IMR-90 (cell line): ENCODE measurements around the gene IL17A. TPM values are rescaled to one million over a fixed set of nuclear protein-coding genes. Genes with fewer than 3 reads are reported as not detected.

Experiments used
- ATAC-seq: fragments of 200-7000 bp; cut with Tn5 transposase; 2 replicates; pipeline ENCODE4 v1.9.1; 2020; ENCODE audit warnings: low read depth, mild to moderate bottlenecking, moderate library complexity
- BruUV-seq: library from RNA; stranded (reverse); fragments of 400-500 nt; replicated peaks from 2 replicates; lab custom pipeline; 2021; lab: Mats Ljungman, UMichigan
- CTCF ChIA-PET: fragments of 300-600 bp; formaldehyde crosslinking; extraction: SDS; loops from one replicate; lab custom pipeline; 2021; ENCODE audit warnings: antibody characterized with exemption; lab: Yijun Ruan, JAX
- POLR2A ChIA-PET: fragments of 300-600 bp; sonication (Branson Sonifier 250); formaldehyde crosslinking; loops from one replicate; lab custom pipeline; 2022; ENCODE audit warnings: antibody characterized with exemption; ENCODE audit not compliant: unreplicated experiment; lab: Charles Lee
- DNase-seq: peaks from one replicate; pipeline ENCODE4 v3.0.0; 2013
- H2AFZ ChIP-seq: replicated peaks from 2 replicates; pipeline ENCODE3; 2013; ENCODE audit warnings: low read length, mild to moderate bottlenecking; ENCODE audit not compliant: poor library complexity
- H2AK5ac ChIP-seq: 2 replicates; pipeline ENCODE4 v1.6.1; 2013; ENCODE audit warnings: low read depth, low read length, inconsistent platforms
- H2AK9ac ChIP-seq: replicated peaks from 2 replicates; pipeline ENCODE3; 2013; ENCODE audit warnings: mild to moderate bottlenecking, low read depth, low read length, moderate library complexity; ENCODE audit not compliant: poor library complexity
- H2BK120ac ChIP-seq: 2 replicates; pipeline ENCODE4 v1.6.1; 2013; ENCODE audit warnings: low read depth, low read length, inconsistent platforms
- H2BK15ac ChIP-seq: 3 replicates; pipeline ENCODE4 v1.6.1; 2013; ENCODE audit warnings: low read depth, low read length, inconsistent platforms
- H2BK20ac ChIP-seq: 2 replicates; pipeline ENCODE4 v1.6.1; 2013; ENCODE audit warnings: low read depth, mild to moderate bottlenecking, inconsistent platforms, low read length, moderate library complexity
- H2BK5ac ChIP-seq: 2 replicates; pipeline ENCODE4 v1.6.1; 2013; ENCODE audit warnings: mild to moderate bottlenecking, low read depth, low read length, inconsistent platforms; ENCODE audit not compliant: poor library complexity, severe bottlenecking
- H3K14ac ChIP-seq: replicated peaks from 2 replicates; pipeline ENCODE4 v1.6.1; 2013; ENCODE audit warnings: low read depth, low read length, inconsistent platforms
- H3K18ac ChIP-seq: 2 replicates; pipeline ENCODE4 v1.6.1; 2013; ENCODE audit warnings: low read depth, low read length, control low read depth
- H3K23ac ChIP-seq: 2 replicates; pipeline ENCODE4 v1.6.1; 2013; ENCODE audit warnings: low read depth, low read length, inconsistent platforms
- H3K27ac ChIP-seq: 2 replicates; pipeline ENCODE4 v1.5.1; 2013; ENCODE audit warnings: mild to moderate bottlenecking, control low read depth, low read length; ENCODE audit not compliant: insufficient read depth
- H3K27me3 ChIP-seq: 2 replicates; pipeline ENCODE4 v1.6.1; 2013; ENCODE audit warnings: low read length; ENCODE audit not compliant: control insufficient read depth, insufficient read depth
- H3K36me3 ChIP-seq: 2 replicates; pipeline ENCODE4 v1.6.1; 2013; ENCODE audit warnings: low read length, mixed read lengths; ENCODE audit not compliant: control insufficient read depth, insufficient read depth
- H3K4ac ChIP-seq: 2 replicates; pipeline ENCODE4 v1.6.1; 2013; ENCODE audit warnings: low read depth, low read length, inconsistent platforms
- H3K4me1 ChIP-seq: 2 replicates; pipeline ENCODE4 v1.6.1; 2013; ENCODE audit warnings: low read length, mixed read lengths; ENCODE audit not compliant: control insufficient read depth, insufficient read depth
- H3K4me2 ChIP-seq: 2 replicates; pipeline ENCODE4 v1.6.1; 2013; ENCODE audit warnings: low read depth, mild to moderate bottlenecking, control low read depth, low read length, moderate library complexity
- H3K4me3 ChIP-seq: 2 replicates; pipeline ENCODE4 v1.5.1; 2013; ENCODE audit warnings: low read depth, mild to moderate bottlenecking, control low read depth, low read length, moderate library complexity; ENCODE audit not compliant: insufficient read depth
- H3K56ac ChIP-seq: 2 replicates; pipeline ENCODE4 v1.6.1; 2013; ENCODE audit warnings: low read length, inconsistent platforms; ENCODE audit not compliant: insufficient read depth; ENCODE audit errors: extremely low read depth
- H3K79me1 ChIP-seq, 2 experiments: 2 replicates each; pipeline ENCODE4 v1.6.1; 2013; ENCODE audit warnings: low read length in 2 of 2, inconsistent platforms in 1 of 2, low read depth in 1 of 2
- H3K9ac ChIP-seq: 2 replicates; pipeline ENCODE4 v1.6.1; 2013; ENCODE audit warnings: low read depth, low read length, control low read depth
- H3K9me1 ChIP-seq: 2 replicates; pipeline ENCODE4 v1.6.1; 2013; ENCODE audit warnings: low read length, inconsistent platforms; ENCODE audit not compliant: insufficient read depth
- H3K9me3 ChIP-seq: 2 replicates; pipeline ENCODE4 v1.6.1; 2013; ENCODE audit warnings: low read length; ENCODE audit not compliant: control insufficient read depth, insufficient read depth
- H4K20me1 ChIP-seq: 2 replicates; pipeline ENCODE4 v1.6.1; 2013; ENCODE audit warnings: low read length, inconsistent platforms; ENCODE audit not compliant: insufficient read depth
- H4K5ac ChIP-seq: 2 replicates; pipeline ENCODE4 v1.6.1; 2013; ENCODE audit warnings: mild to moderate bottlenecking, low read depth, low read length, control low read depth
- H4K8ac ChIP-seq, 2 experiments: 2 replicates each; pipeline ENCODE4 v1.6.1; 2013; ENCODE audit warnings: low read depth in 2 of 2, low read length in 2 of 2, control low read depth in 1 of 2, inconsistent platforms in 1 of 2
- H4K91ac ChIP-seq: 2 replicates; pipeline ENCODE4 v1.6.1; 2013; ENCODE audit warnings: low read depth, low read length, inconsistent platforms; ENCODE audit not compliant: insufficient read depth
- BHLHE40 ChIP-seq: fragments of 150-350 bp; IDR thresholded peaks from 2 replicates; pipeline ENCODE4 v1.6.1; 2016; ENCODE audit warnings: mild to moderate bottlenecking, low read depth, low read length
- CEBPB ChIP-seq: IDR thresholded peaks from 2 replicates; pipeline ENCODE4 v1.6.1; 2012; ENCODE audit warnings: low read depth, low read length, improper control_type of control experiment
- CHD1 ChIP-seq: IDR thresholded peaks from 2 replicates; pipeline ENCODE4 v1.6.1; 2012; ENCODE audit warnings: low read depth, low read length, improper control_type of control experiment
- FOS ChIP-seq: fragments of 150-350 bp; IDR thresholded peaks from 2 replicates; pipeline ENCODE4 v1.6.1; 2016; ENCODE audit warnings: low read depth, low read length
- MAFK ChIP-seq: IDR thresholded peaks from 2 replicates; pipeline ENCODE4 v1.6.1; 2012; ENCODE audit warnings: low read depth, low read length, improper control_type of control experiment
- MAZ ChIP-seq: IDR thresholded peaks from 2 replicates; pipeline ENCODE4 v1.6.1; 2012; ENCODE audit warnings: low read depth, mild to moderate bottlenecking, low read length, improper control_type of control experiment, moderate library complexity, borderline replicate concordance
- MXI1 ChIP-seq: IDR thresholded peaks from 2 replicates; pipeline ENCODE4 v1.6.1; 2012; ENCODE audit warnings: low read depth, mild to moderate bottlenecking, low read length, moderate library complexity, borderline replicate concordance
- NFE2L2 ChIP-seq: fragments of 150-350 bp; IDR thresholded peaks from 2 replicates; pipeline ENCODE4 v1.6.1; 2016; ENCODE audit warnings: low read depth, mild to moderate bottlenecking, low read length
- POLR2A ChIP-seq: IDR thresholded peaks from 2 replicates; pipeline ENCODE4 v1.6.1; 2012; ENCODE audit warnings: mild to moderate bottlenecking, low read depth, low read length
- RAD21 ChIP-seq: IDR thresholded peaks from 2 replicates; pipeline ENCODE4 v1.6.1; 2012; ENCODE audit warnings: low read length, improper control_type of control experiment
- RCOR1 ChIP-seq: IDR thresholded peaks from 2 replicates; pipeline ENCODE4 v1.6.1; 2012; ENCODE audit warnings: mild to moderate bottlenecking, low read length, improper control_type of control experiment; ENCODE audit not compliant: insufficient replicate concordance
- RFX5 ChIP-seq: IDR thresholded peaks from 2 replicates; pipeline ENCODE4 v1.8.0; 2012; ENCODE audit warnings: low read depth, mild to moderate bottlenecking, low read length, moderate library complexity
- WGBS, 2 experiments: methylation state at CpG; one replicate each; pipeline versions ENCODE4 v1.1.5 to v1.1.7; 2013; ENCODE audit warnings: missing lambda C conversion rate in 2 of 2; ENCODE audit not compliant: insufficient read length in 1 of 2; ENCODE audit errors: extremely low coverage in 2 of 2; 5-methylcytosine and 5-hydroxymethylcytosine counted together
- dilution Hi-C: fragments of 300-500 bp; cut with HindIII; formaldehyde crosslinking; loops from one replicate; pipeline ENCODE4 v1.14.3; 2018; ENCODE audit warnings: low sequenced_read_pairs; ENCODE audit not compliant: unreplicated experiment
- in situ Hi-C: fragments of 300-500 bp; cut with MboI; formaldehyde crosslinking; loops from 3 replicates; pipeline ENCODE4 v1.14.3; 2019; ENCODE audit warnings: low sequenced_read_pairs, inconsistent platforms, mixed read lengths
- intact Hi-C: fragments of 100-400 bp; cut with micrococcal nuclease; formaldehyde crosslinking; loops from 2 replicates; pipeline ENCODE4 v1.10.0; 2022
- polyA plus RNA-seq, 3 experiments: library from polyadenylated mRNA; depleted of rRNA; stranded (reverse); fragments of >200 nt; gene quantifications; 2 replicates each; pipeline ENCODE4 v1.2.3, GENCODE V29; 2012; ENCODE audit warnings: low replicate concordance in 1 of 3
- total RNA-seq: library from RNA; depleted of rRNA; stranded (reverse); fragments of >200 nt; gene quantifications from 2 replicates; pipeline ENCODE4 v1.2.3, GENCODE V29; 2012
- TF ChIP-seq, protein P1 (sequence below): fragments of 150-350 bp; IDR thresholded peaks from 2 replicates; pipeline ENCODE4 v1.6.1; 2017; ENCODE audit warnings: mild to moderate bottlenecking, antibody characterized with exemption, low read length, low read depth
- TF ChIP-seq, protein P2 (sequence below): fragments of 150-350 bp; IDR thresholded peaks from 2 replicates; pipeline ENCODE4 v1.6.1; 2016; ENCODE audit warnings: low read depth, mild to moderate bottlenecking, low read length, moderate library complexity, borderline replicate concordance

The IL17A gene
- total and polyA plus RNA-seq, 2 of the 4 experiments (the other 2 are of a cell fraction): not detected

DNA sequence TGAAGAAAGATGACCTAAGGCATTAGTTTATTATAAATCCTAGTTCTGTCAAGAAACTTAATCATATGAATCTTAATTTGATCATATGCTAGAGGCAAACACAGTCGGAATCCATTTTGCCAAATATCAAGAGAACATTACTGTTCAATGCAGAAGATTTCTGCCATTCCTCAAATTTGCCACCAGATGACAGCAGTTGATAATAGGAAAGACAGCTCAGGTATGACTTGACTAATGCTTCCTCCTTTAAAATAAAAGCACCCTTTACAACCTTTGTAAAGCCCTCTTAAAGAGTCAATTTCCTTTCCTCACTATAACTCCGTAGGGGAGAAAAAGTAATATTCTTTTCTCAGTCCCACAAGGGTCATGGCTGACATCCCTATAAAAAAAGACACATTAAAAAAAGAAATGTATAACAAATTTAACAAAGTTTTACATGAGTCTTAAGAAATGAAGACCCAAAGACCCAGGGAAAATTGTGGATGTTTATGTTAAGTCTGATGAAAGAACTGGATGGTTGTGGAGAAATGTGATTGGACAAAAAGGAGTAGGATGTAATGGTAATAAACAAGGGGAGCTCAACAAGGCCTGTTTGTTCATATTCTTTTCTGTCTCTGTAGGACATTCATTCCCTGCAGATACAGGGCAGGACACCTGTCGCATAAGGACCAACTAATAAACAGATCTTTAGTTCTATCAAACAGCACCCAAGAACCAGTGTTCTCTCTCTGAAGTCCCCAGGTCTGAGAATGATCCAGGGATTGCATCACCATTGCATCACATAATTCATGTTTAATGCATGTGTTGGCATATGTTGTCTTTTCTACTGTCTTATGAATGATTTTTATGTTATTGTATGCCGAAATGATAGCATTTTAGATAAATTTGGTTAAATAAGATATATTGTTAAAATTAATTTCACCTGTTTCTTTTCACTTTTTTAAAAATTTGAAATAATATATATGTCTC lies 23.0 kb upstream of the IL17A start:
- H3K36me3 ChIP-seq: no peaks in the 10 kb centered on the region
- DNase-seq (peak; percentile 30), ATAC-seq (peak; percentile 53; the same call in 1 of the 2 replicates)
- H4K5ac ChIP-seq: no peak overlapping the region
- intact Hi-C loops: loop anchor here (1.0 to 2.0 kb wide), 3 partner anchors 100 to 500 kb away; no protein-coding TSS in a partner anchor
- no peak overlapping the region for H3K9ac ChIP-seq
- no peak overlapping the region for H3K27ac ChIP-seq
- dilution Hi-C loops: no loop called here
- no peak overlapping the region for H2BK5ac ChIP-seq
- H3K4me1 ChIP-seq: no peaks in the 10 kb centered on the region
- ChIA-PET CTCF (interaction anchor here (0.6 to 1.7 kb wide), 4 partner anchors 8 to 102 kb away, joined by 3 to 4 read pairs (median 3); no protein-coding TSS in a partner anchor), POLR2A (no interaction called here)
- no peaks in the 10 kb centered on the region for H3K9me3 ChIP-seq
- H2AFZ ChIP-seq: no peak overlapping the region
- no peak overlapping the region for H4K91ac ChIP-seq
- no peak overlapping the region for H3K14ac ChIP-seq
- no peak overlapping the region for H4K8ac ChIP-seq
- in situ Hi-C loops: loop anchor here (5.0 to 10.0 kb wide), 2 partner anchors 99 to 232 kb away; no protein-coding TSS in a partner anchor
- H2BK15ac ChIP-seq: no peak overlapping the region
- no TSS peak for BruUV-seq
- no peaks in the 10 kb centered on the region for H3K9me1 ChIP-seq
- H3K79me1 ChIP-seq: no peaks in the 10 kb centered on the region
- no peak overlapping the region for H2AK5ac ChIP-seq
- H3K27me3 ChIP-seq: no peaks in the 10 kb centered on the region; the same call in 1 of the 2 replicates
- H2BK120ac ChIP-seq: no peak overlapping the region
- no peak overlapping the region for H3K23ac ChIP-seq
- H3K18ac ChIP-seq: no peak overlapping the region
- 60% methylated on average over 1 of the region's 4 CpGs; no CpG with 5 or more reads in 1 of the 2 experiments for WGBS, 2 experiments
- H4K20me1 ChIP-seq: no peaks in the 10 kb centered on the region
- H2AK9ac ChIP-seq: no peak overlapping the region
- H3K4me2 ChIP-seq: no peak overlapping the region
- H3K56ac ChIP-seq: no peak overlapping the region; the same call in 1 of the 2 replicates
- H3K4me3 ChIP-seq: no peak overlapping the region
- no peak overlapping the region for H3K4ac ChIP-seq
- no peak overlapping the region for H2BK20ac ChIP-seq
- TF ChIP-seq RFX5 (no peak), POLR2A (no peak), MAFK (no peak), CEBPB (peak; percentile 78), MXI1 (no peak), RCOR1 (no peak), NFE2L2 (no peak), FOS (no peak), CHD1 (no peak), RAD21 (peak; percentile 71), BHLHE40 (no peak), MAZ (no peak)
- TF ChIP-seq, protein P1, sequence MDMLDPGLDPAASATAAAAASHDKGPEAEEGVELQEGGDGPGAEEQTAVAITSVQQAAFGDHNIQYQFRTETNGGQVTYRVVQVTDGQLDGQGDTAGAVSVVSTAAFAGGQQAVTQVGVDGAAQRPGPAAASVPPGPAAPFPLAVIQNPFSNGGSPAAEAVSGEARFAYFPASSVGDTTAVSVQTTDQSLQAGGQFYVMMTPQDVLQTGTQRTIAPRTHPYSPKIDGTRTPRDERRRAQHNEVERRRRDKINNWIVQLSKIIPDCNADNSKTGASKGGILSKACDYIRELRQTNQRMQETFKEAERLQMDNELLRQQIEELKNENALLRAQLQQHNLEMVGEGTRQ: no peak
- TF ChIP-seq, protein P2, sequence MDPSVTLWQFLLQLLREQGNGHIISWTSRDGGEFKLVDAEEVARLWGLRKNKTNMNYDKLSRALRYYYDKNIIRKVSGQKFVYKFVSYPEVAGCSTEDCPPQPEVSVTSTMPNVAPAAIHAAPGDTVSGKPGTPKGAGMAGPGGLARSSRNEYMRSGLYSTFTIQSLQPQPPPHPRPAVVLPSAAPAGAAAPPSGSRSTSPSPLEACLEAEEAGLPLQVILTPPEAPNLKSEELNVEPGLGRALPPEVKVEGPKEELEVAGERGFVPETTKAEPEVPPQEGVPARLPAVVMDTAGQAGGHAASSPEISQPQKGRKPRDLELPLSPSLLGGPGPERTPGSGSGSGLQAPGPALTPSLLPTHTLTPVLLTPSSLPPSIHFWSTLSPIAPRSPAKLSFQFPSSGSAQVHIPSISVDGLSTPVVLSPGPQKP: no peak
